SU-DHL-6 (cell line): Measurements from ENCODE around the gene CATSPER1.

Experiments
- EZH2phosphoT487 ChIP-seq: fragments of 200-600 bp; sonication (generic), shearing (Covaris generic); conservative IDR thresholded peaks from 2 replicates; pipeline ENCODE4 v1.6.1; 2018; ENCODE audit warnings: mild to moderate bottlenecking, antibody characterized with exemption, low read length, moderate library complexity, mixed read lengths
- TF ChIP-seq, protein P1 (sequence below): fragments of 200-600 bp; sonication (generic); IDR thresholded peaks from one replicate; pipeline ENCODE4 v1.5.1; 2017; ENCODE audit warnings: antibody characterized with exemption, mild to moderate bottlenecking, low read length, moderate library complexity; ENCODE audit not compliant: insufficient read depth, poor library complexity, severe bottlenecking

DNA sequence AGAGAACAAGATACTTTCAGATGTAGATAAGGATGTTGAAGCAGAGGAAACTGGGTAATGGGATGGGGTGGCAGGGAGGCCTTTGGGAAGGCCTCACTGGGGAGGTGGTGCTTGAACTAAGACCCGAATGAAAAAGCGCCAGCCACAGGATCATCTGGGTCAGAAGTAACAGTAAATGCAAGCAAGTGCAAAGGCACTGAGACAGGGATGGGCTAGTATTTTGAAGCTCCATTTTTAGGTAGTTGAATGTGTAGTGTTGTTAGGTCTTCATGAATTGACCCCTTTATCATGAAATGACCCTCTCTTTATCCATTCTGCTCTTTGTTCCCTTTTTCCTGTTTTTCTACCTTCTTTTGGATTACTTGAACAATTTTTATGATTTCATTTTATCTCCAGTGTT lies 37.6 kb upstream of the CATSPER1 start:
- TF ChIP-seq, protein P1, sequence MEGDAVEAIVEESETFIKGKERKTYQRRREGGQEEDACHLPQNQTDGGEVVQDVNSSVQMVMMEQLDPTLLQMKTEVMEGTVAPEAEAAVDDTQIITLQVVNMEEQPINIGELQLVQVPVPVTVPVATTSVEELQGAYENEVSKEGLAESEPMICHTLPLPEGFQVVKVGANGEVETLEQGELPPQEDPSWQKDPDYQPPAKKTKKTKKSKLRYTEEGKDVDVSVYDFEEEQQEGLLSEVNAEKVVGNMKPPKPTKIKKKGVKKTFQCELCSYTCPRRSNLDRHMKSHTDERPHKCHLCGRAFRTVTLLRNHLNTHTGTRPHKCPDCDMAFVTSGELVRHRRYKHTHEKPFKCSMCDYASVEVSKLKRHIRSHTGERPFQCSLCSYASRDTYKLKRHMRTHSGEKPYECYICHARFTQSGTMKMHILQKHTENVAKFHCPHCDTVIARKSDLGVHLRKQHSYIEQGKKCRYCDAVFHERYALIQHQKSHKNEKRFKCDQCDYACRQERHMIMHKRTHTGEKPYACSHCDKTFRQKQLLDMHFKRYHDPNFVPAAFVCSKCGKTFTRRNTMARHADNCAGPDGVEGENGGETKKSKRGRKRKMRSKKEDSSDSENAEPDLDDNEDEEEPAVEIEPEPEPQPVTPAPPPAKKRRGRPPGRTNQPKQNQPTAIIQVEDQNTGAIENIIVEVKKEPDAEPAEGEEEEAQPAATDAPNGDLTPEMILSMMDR, result no peak
- no peak for TF ChIP-seq EZH2phosphoT487
